Glutamatergic neuron (in vitro differentiated cells): Measurements from ENCODE around the gene CHN2. TPM values are rescaled to one million over a fixed set of nuclear protein-coding genes. Genes with fewer than 3 reads are reported as not detected.

Experiments
- DNase-seq: peaks from one replicate; pipeline ENCODE4 v3.0.0; 2022
- H3K27ac Mint-ChIP-seq: one replicate; pipeline ENCODE4 v1.8.0; 2020; ENCODE audit warnings: mild to moderate bottlenecking, mixed read lengths, inconsistent platforms; ENCODE audit not compliant: unreplicated experiment
- H3K27me3 Mint-ChIP-seq: one replicate; pipeline ENCODE4 v1.8.0; 2020; ENCODE audit warnings: mild to moderate bottlenecking, moderate library complexity, mixed read lengths, inconsistent platforms; ENCODE audit not compliant: unreplicated experiment
- H3K36me3 Mint-ChIP-seq: one replicate; pipeline ENCODE4 v1.8.0; 2020; ENCODE audit warnings: mild to moderate bottlenecking, mixed read lengths, inconsistent platforms; ENCODE audit not compliant: unreplicated experiment
- H3K4me1 Mint-ChIP-seq: one replicate; pipeline ENCODE4 v1.8.0; 2020; ENCODE audit warnings: mild to moderate bottlenecking, low read depth, mixed read lengths, inconsistent platforms; ENCODE audit not compliant: unreplicated experiment
- H3K4me3 Mint-ChIP-seq: one replicate; pipeline ENCODE4 v1.8.0; 2020; ENCODE audit warnings: mild to moderate bottlenecking, mixed read lengths, inconsistent platforms; ENCODE audit not compliant: unreplicated experiment
- H3K9me3 Mint-ChIP-seq: one replicate; pipeline ENCODE4 v1.8.0; 2020; ENCODE audit warnings: mild to moderate bottlenecking, moderate library complexity, mixed read lengths, inconsistent platforms; ENCODE audit not compliant: unreplicated experiment
- CTCF ChIP-seq: fragments of 200-600 bp; sonication (generic); IDR thresholded peaks from one replicate; pipeline ENCODE4 v1.5.0; 2021; ENCODE audit not compliant: partially characterized antibody, unreplicated experiment
- total RNA-seq: library from RNA; stranded (reverse); fragmentation: NEBNext Ultra II Directional; extraction: Animal tissue kit (Norgen Biotek cat#: 25700); gene quantifications from one replicate; pipeline ENCODE4 v1.2.1, GENCODE V29; 2021; ENCODE audit not compliant: unreplicated experiment

CHN2 gene
- total RNA-seq, 1 donor from 2014 or later: 63.2 TPM

DNA sequence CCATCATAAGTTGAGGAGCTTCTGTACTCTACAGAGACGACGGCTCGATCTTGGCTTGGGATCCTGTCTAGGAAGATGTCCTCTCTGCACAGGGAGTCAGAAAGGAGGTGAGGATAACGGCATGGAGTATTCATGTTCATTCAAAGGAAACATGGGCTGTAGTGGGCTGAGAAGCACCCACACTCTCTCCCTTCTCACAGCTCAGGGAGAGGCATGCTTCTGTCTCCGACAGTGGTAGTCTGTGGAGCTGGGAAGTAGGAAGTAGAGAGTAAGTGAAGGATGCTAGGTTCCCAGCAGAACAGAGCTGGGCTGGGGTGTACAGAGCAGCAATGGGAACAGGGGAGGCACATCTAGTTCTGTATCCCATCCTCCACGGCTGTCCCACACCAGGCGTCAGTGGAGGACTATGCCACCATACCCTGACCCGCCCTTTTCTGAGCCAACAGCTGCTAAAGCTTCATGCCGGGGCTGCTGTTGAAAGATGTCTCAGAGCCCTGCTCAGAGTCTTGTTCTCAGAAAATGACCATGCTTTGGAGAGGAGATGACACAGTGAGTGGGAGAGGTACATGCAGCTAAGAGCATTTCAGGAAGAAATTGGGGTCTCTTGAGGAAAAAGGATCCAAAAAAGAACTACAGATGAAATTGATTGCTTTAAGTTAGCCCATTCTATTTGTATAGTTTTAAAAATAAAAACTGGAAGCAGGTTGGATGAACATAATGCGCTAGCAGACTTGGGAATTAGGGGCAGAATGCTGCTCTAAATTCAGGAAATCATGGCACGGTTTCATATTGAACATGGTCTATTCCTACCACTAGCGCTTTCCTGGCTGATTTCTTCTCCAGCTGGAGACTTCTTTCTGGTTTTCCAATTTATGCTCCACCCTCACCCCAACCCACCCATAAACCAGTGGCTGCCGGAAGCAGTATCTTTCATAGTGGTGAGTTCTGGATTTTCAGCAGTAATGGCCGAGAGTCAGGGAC, 138.6 kb downstream of the CHN2 start:
- peaks cover 5% of the 10 kb centered on the region for H3K27me3 Mint-ChIP-seq
- DNase-seq: no peak
- peak overlapping the region; percentile 75 for H3K27ac Mint-ChIP-seq
- no peak for TF ChIP-seq CTCF
- H3K9me3 Mint-ChIP-seq: peaks cover 18% of the 10 kb centered on the region
- peaks cover 55% of the 10 kb centered on the region for H3K4me1 Mint-ChIP-seq
- H3K36me3 Mint-ChIP-seq: no peaks in the 10 kb centered on the region
- peak overlapping the region; percentile 1 for H3K4me3 Mint-ChIP-seq

DNA sequence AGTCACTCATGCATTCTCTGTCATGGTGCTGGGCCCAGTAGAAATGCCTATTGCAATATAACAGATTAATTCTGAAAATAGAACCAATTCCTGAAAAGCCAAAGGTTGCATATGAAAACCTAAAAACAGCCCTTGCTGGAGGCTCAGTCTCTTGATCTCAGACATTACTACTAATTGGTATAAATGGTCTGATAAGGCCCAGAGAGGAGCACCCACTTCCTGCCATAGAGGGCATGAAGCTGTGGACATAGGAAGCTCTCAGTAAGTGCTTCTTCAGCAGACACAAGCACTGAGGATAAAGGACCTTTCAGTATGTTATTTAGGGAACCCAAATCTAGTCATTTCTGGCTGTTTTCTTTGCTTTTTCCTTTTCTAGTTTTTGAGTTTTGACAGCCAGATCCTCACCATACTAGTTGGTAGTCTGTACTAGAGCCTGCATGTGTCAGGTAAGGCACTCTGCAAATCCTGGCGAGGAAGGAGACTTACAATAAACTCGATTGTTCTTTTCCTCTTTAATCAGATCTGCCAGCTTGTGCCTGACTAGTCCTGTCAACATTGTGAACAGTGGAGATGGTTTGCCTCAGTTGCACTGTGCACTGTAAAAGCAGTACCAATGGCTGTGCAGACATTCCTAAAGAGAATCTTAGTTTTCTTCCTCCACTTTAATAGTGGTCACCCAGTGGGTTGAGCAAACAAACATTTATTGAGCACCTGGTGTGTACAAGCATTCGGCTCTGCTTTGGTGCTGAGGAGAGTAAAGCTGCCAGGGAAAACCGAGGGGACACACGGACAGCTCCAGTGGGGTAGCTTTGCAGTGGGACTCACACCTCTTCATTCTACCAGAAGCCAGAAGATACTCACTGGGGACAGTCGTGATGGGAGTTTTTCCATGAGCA, 140.9 kb downstream of the CHN2 start:
- no peak for DNase-seq
- Mint-ChIP-seq H3K27me3 (peaks cover 5% of the 10 kb centered on the region), H3K9me3 (peaks cover 14% of the 10 kb centered on the region), H3K4me1 (peaks cover 44% of the 10 kb centered on the region), H3K4me3 (peak overlapping the region; percentile 23), H3K27ac (peak overlapping the region; percentile 15), H3K36me3 (no peaks in the 10 kb centered on the region)
- TF ChIP-seq CTCF: no peak

DNA sequence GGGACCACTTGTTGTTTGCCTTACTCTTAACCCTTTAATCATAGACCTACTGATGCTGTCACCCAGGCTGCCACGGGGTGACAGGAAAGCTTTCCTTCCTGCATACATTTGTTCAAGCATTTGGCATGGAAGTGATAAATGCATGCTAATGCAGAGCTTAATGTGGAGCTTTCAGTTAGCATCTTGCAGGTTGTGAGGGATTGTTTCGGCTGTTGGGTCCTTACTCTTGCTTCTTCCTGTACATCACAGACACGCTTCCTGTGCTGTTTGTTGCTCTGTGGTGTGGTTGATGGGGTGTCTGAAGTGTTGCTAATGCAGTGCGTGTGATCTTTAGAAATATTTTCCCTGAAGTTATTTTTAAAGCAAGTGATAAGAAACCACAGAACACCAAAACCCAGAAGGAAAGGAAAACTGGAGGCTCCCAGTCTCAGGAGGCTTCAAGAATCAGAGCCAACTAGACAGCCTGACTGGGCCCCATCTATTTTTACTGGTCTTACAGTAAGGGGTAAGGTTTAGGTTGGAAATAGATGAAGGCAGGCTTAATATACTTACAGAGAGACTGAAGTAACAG, 143.1 kb downstream of the CHN2 start:
- DNase-seq: no peak
- Mint-ChIP-seq H3K27me3 (peaks cover 2% of the 10 kb centered on the region), H3K9me3 (peaks cover 3% of the 10 kb centered on the region), H3K4me1 (peaks cover 32% of the 10 kb centered on the region), H3K27ac (no peak overlapping the region), H3K4me3 (no peak overlapping the region), H3K36me3 (no peaks in the 10 kb centered on the region)
- no peak for TF ChIP-seq CTCF

- Mint-ChIP-seq H3K36me3 (no peaks in the 10 kb centered on the region), H3K4me1 (peaks cover 18% of the 10 kb centered on the region), H3K9me3 (no peaks in the 10 kb centered on the region), H3K27ac (no peak overlapping the region), H3K4me3 (no peak overlapping the region), H3K27me3 (peaks cover 2% of the 10 kb centered on the region)
- no peak for DNase-seq
- TF ChIP-seq CTCF: no peak
These were observed 146.1 kb downstream of the CHN2 start for GRCh38 chr7:29340696-29341095.
